Activated CD8-positive, alpha-beta memory T cell treated with anti-CD3 and anti-CD28 coated beads, Interleukin-2, amount 10 ng/mL, durations not matched to agents 7 days and 5 days (primary cell): ENCODE measurements around the gene KCNH2. TPM values are rescaled to one million over a fixed set of nuclear protein-coding genes. Genes with fewer than 3 reads are reported as not detected.

Experiments used
- ATAC-seq: fragments of 150-1000 bp; cut with Tn5 transposase; one replicate; pipeline ENCODE4 v1.10.0; 2021; ENCODE audit warnings: moderate library complexity
- CTCF ChIA-PET: fragments of 350-600 bp; sonication (Branson Sonifier 250); formaldehyde crosslinking; loops from one replicate; lab custom pipeline; 2021; ENCODE audit warnings: antibody characterized with exemption; lab: Charles Lee
- DNase-seq: peaks from one replicate; pipeline ENCODE4 v3.0.0-alpha.2; 2020
- H3K27ac Mint-ChIP-seq: one replicate; pipeline ENCODE4 v1.8.0; 2021; ENCODE audit warnings: mild to moderate bottlenecking, mixed read lengths
- H3K27me3 Mint-ChIP-seq: one replicate; pipeline ENCODE4 v1.8.0; 2021; ENCODE audit warnings: mixed read lengths
- H3K36me3 Mint-ChIP-seq: one replicate; pipeline ENCODE4 v1.8.0; 2021; ENCODE audit warnings: mild to moderate bottlenecking, mixed read lengths
- H3K4me1 Mint-ChIP-seq: one replicate; pipeline ENCODE4 v1.8.0; 2021; ENCODE audit warnings: mixed read lengths
- H3K4me3 Mint-ChIP-seq: one replicate; pipeline ENCODE4 v1.8.0; 2021; ENCODE audit warnings: mild to moderate bottlenecking, moderate library complexity, mixed read lengths
- H3K9me3 Mint-ChIP-seq: one replicate; pipeline ENCODE4 v1.8.0; 2022; ENCODE audit warnings: low read depth, mixed read lengths
- total RNA-seq, 2 experiments: library from RNA; stranded (reverse); gene quantifications; one replicate each; pipeline ENCODE4 v1.2.3, GENCODE V29; 2021

The KCNH2 gene
- total RNA-seq, 2 experiments from 2014 or later, result 0.07 TPM; not detected in 1

- Mint-ChIP-seq H3K27me3 (peaks cover 29% of the 10 kb centered on the region), H3K9me3 (no peaks in the 10 kb centered on the region), H3K4me3 (no peak overlapping the region), H3K4me1 (peaks cover 2% of the 10 kb centered on the region), H3K27ac (no peak overlapping the region), H3K36me3 (no peaks in the 10 kb centered on the region)
- CTCF ChIA-PET, result interaction anchor here (0.7 to 5.5 kb wide), 13 partner anchors 11 to 155 kb away, joined by 3 to 61 read pairs (median 7); partner anchors contain the start of gene ABCB8
- no peak for ATAC-seq
- no peak for DNase-seq
Observed at GRCh38 chr7:150963707-150964559, 14.2 kb downstream of the KCNH2 start.

GRCh38 chr7:150962553-150963399 lies 15.3 kb downstream of the KCNH2 start:
- peak; percentile 89 for ATAC-seq
- Mint-ChIP-seq H3K9me3 (no peaks in the 10 kb centered on the region), H3K27ac (peak overlapping the region; percentile 32), H3K4me3 (no peak overlapping the region), H3K27me3 (peaks cover 31% of the 10 kb centered on the region), H3K36me3 (no peaks in the 10 kb centered on the region), H3K4me1 (peaks cover 3% of the 10 kb centered on the region)
- peak; percentile 62 for DNase-seq
- CTCF ChIA-PET, result interaction anchor here (0.6 to 5.5 kb wide), 35 partner anchors 10 to 270 kb away, joined by 3 to 61 read pairs (median 4); partner anchors contain the start of genes ABCB8, CDK5 and CHPF2

- CTCF ChIA-PET, result interaction anchor here (0.8 to 5.5 kb wide), 22 partner anchors 9 to 270 kb away, joined by 3 to 61 read pairs (median 4); partner anchors contain the start of gene CHPF2
- peak overlapping the region; percentile 32 for H3K27ac Mint-ChIP-seq
- peaks cover 3% of the 10 kb centered on the region for H3K4me1 Mint-ChIP-seq
- H3K9me3 Mint-ChIP-seq, result no peaks in the 10 kb centered on the region
- H3K36me3 Mint-ChIP-seq, result no peaks in the 10 kb centered on the region
- ATAC-seq (no peak), DNase-seq (no peak)
- H3K27me3 Mint-ChIP-seq, result peaks cover 32% of the 10 kb centered on the region
- H3K4me3 Mint-ChIP-seq, result no peak overlapping the region
Observed at GRCh38 chr7:150962290-150962552, 15.9 kb downstream of the KCNH2 start.

GRCh38 chr7:150961510-150962289 lies 16.4 kb downstream of the KCNH2 start:
- Mint-ChIP-seq H3K36me3 (no peaks in the 10 kb centered on the region), H3K4me1 (peaks cover 3% of the 10 kb centered on the region), H3K4me3 (no peak overlapping the region), H3K9me3 (no peaks in the 10 kb centered on the region), H3K27me3 (peaks cover 37% of the 10 kb centered on the region), H3K27ac (no peak overlapping the region)
- no peak for DNase-seq
- CTCF ChIA-PET, result interaction anchor here (0.8 to 5.5 kb wide), 17 partner anchors 9 to 201 kb away, joined by 3 to 61 read pairs (median 5); no protein-coding TSS in a partner anchor
- no peak for ATAC-seq

- Mint-ChIP-seq H3K27ac (no peak overlapping the region), H3K4me3 (no peak overlapping the region), H3K9me3 (no peaks in the 10 kb centered on the region), H3K4me1 (peaks cover 3% of the 10 kb centered on the region), H3K36me3 (no peaks in the 10 kb centered on the region), H3K27me3 (peaks cover 39% of the 10 kb centered on the region)
- CTCF ChIA-PET, result interaction anchor here (0.7 to 5.5 kb wide), 9 partner anchors 20 to 154 kb away, joined by 3 to 61 read pairs (median 3); no protein-coding TSS in a partner anchor
- DNase-seq (no peak), ATAC-seq (no peak)
Observed at GRCh38 chr7:150959739-150960734, 18.1 kb downstream of the KCNH2 start.

- H3K4me3 Mint-ChIP-seq, result no peak overlapping the region
- no peaks in the 10 kb centered on the region for H3K9me3 Mint-ChIP-seq
- H3K4me1 Mint-ChIP-seq, result peaks cover 3% of the 10 kb centered on the region
- H3K36me3 Mint-ChIP-seq, result no peaks in the 10 kb centered on the region
- no peak overlapping the region for H3K27ac Mint-ChIP-seq
- ATAC-seq (no peak), DNase-seq (no peak)
- CTCF ChIA-PET, result interaction anchor here (0.7 to 1.3 kb wide), 5 partner anchors 27 to 155 kb away, joined by 3 read pairs; no protein-coding TSS in a partner anchor
- H3K27me3 Mint-ChIP-seq, result peaks cover 37% of the 10 kb centered on the region
Observed at GRCh38 chr7:150959081-150959480, 19.0 kb downstream of the KCNH2 start.

- CTCF ChIA-PET, result interaction anchor here (0.7 to 1.5 kb wide), 3 partner anchors 27 to 60 kb away, joined by 3 read pairs; no protein-coding TSS in a partner anchor
- no peak overlapping the region for H3K4me3 Mint-ChIP-seq
- H3K9me3 Mint-ChIP-seq, result no peaks in the 10 kb centered on the region
- no peak for ATAC-seq
- H3K27me3 Mint-ChIP-seq, result peaks cover 37% of the 10 kb centered on the region
- no peaks in the 10 kb centered on the region for H3K36me3 Mint-ChIP-seq
- H3K27ac Mint-ChIP-seq, result no peak overlapping the region
- peaks cover 3% of the 10 kb centered on the region for H3K4me1 Mint-ChIP-seq
- DNase-seq, result no peak
Observed at GRCh38 chr7:150958597-150958996, 19.5 kb downstream of the KCNH2 start.

GRCh38 chr7:150958062-150958552 lies 20.0 kb downstream of the KCNH2 start:
- H3K4me1 Mint-ChIP-seq, result peaks cover 3% of the 10 kb centered on the region
- DNase-seq (no peak), ATAC-seq (no peak)
- H3K9me3 Mint-ChIP-seq, result no peaks in the 10 kb centered on the region
- H3K4me3 Mint-ChIP-seq, result no peak overlapping the region
- no peaks in the 10 kb centered on the region for H3K36me3 Mint-ChIP-seq
- H3K27me3 Mint-ChIP-seq, result peaks cover 37% of the 10 kb centered on the region
- CTCF ChIA-PET, result interaction anchor here (0.7 to 1.5 kb wide), 2 partner anchors 59 to 60 kb away, joined by 3 read pairs; no protein-coding TSS in a partner anchor
- no peak overlapping the region for H3K27ac Mint-ChIP-seq

GRCh38 chr7:150957133-150958020 lies 20.7 kb downstream of the KCNH2 start:
- Mint-ChIP-seq H3K27me3 (peaks cover 36% of the 10 kb centered on the region), H3K27ac (no peak overlapping the region)

GRCh38 chr7:150956395-150957132 lies 21.6 kb downstream of the KCNH2 start:
- CTCF ChIA-PET, result interaction anchor here (1.5 kb wide), 1 partner anchor 58 kb away, joined by 3 read pairs; no protein-coding TSS in a partner anchor
- DNase-seq (no peak), ATAC-seq (no peak)
- Mint-ChIP-seq H3K4me1 (peaks cover 1% of the 10 kb centered on the region), H3K9me3 (no peaks in the 10 kb centered on the region), H3K27ac (no peak overlapping the region), H3K27me3 (peaks cover 34% of the 10 kb centered on the region), H3K4me3 (no peak overlapping the region), H3K36me3 (no peaks in the 10 kb centered on the region)

More at GRCh38 chr7:150957133-150958020, 20.7 kb downstream of the KCNH2 start:
- Mint-ChIP-seq H3K36me3 (no peaks in the 10 kb centered on the region), H3K4me3 (no peak overlapping the region), H3K4me1 (peaks cover 2% of the 10 kb centered on the region), H3K9me3 (no peaks in the 10 kb centered on the region)
- CTCF ChIA-PET, result interaction anchor here (1.5 kb wide), 1 partner anchor 59 kb away, joined by 3 read pairs; no protein-coding TSS in a partner anchor
- no peak for ATAC-seq
- DNase-seq, result no peak
